Endothelial cell of umbilical vein (primary cell): ENCODE data around the gene DNAJC24. TPM values are rescaled to one million over a fixed set of nuclear protein-coding genes. Genes with fewer than 3 reads are reported as not detected.
"Not testable (repeated sequence)": the region's sequence is repeated elsewhere in the genome, so short reads cannot be mapped to it uniquely, and the experiment has no call there.

Experiments
- Bru-seq: library from RNA; stranded (reverse); fragments of 400-500 nt; gene quantifications from one replicate; lab custom pipeline; 2021; lab: Mats Ljungman, UMichigan
- BruChase-seq, 2 experiments: library from RNA; stranded (reverse); fragments of 400-500 nt; gene quantifications; one replicate each; lab custom pipeline; 2021; lab: Mats Ljungman, UMichigan
- BruUV-seq: library from RNA; stranded (reverse); fragments of 400-500 nt; replicated peaks from 2 replicates; lab custom pipeline; 2021; lab: Mats Ljungman, UMichigan
- CTCF ChIA-PET: fragments of 300-600, 350-600 bp; sonication (Branson Sonifier 250); formaldehyde crosslinking; loops from one replicate; lab custom pipeline; 2021; ENCODE audit warnings: antibody characterized with exemption, inconsistent platforms; lab: Charles Lee
- POLR2A ChIA-PET: fragments of 300-600, 350-600 bp; sonication (Branson Sonifier 250); formaldehyde crosslinking; loops from one replicate; lab custom pipeline; 2021; ENCODE audit warnings: antibody characterized with exemption, inconsistent platforms; lab: Charles Lee
- DNase-seq: peaks from one replicate; pipeline ENCODE4 v3.0.0-alpha.2; 2011; ENCODE audit warnings: low read depth, low spot score
- FAIRE-seq: peaks from 2 replicates; lab custom pipeline; 2011; peaks lifted over from hg19 to GRCh38; lab: Jason Lieb, UNC
- H2AFZ ChIP-seq: 2 replicates; pipeline ENCODE4 v1.6.0; 2012; ENCODE audit warnings: low read depth, low read length, control low read depth, inconsistent platforms
- H3K27ac ChIP-seq: 2 replicates; pipeline ENCODE4 v1.5.1; 2011; ENCODE audit warnings: low read depth, mild to moderate bottlenecking, control low read depth, low read length, moderate library complexity; ENCODE audit not compliant: insufficient read depth
- H3K27me3 ChIP-seq, 2 experiments: 2 replicates each; pipeline versions ENCODE4 v1.6.0 to v1.6.1; 2011; ENCODE audit warnings: low read length in 2 of 2, mixed read lengths in 1 of 2; ENCODE audit not compliant: control insufficient read depth in 2 of 2, insufficient read depth in 2 of 2
- H3K36me3 ChIP-seq, 2 experiments: 2 replicates in 1 of 2; 3 replicates in 1 of 2; pipeline ENCODE4 v1.5.1; 2011; ENCODE audit warnings: low read length in 2 of 2, mild to moderate bottlenecking in 1 of 2, moderate library complexity in 1 of 2; ENCODE audit not compliant: control insufficient read depth in 2 of 2, insufficient read depth in 2 of 2; ENCODE audit errors: extremely low read depth in 1 of 2
- H3K4me1 ChIP-seq: 3 replicates; pipeline ENCODE4 v1.5.1; 2011; ENCODE audit warnings: mild to moderate bottlenecking, low read length; ENCODE audit not compliant: control insufficient read depth, insufficient read depth; ENCODE audit errors: extremely low read depth
- H3K4me2 ChIP-seq: 2 replicates; pipeline ENCODE4 v1.6.1; 2011; ENCODE audit warnings: low read length, control low read depth, mixed read lengths; ENCODE audit not compliant: insufficient read depth
- H3K4me3 ChIP-seq, 3 experiments: fragments of 200-600 bp in 1 of 3; sonication (generic), shearing (Covaris generic) in 1 of 3; replicated peaks in 1 of 3; 2 replicates each; pipeline ENCODE4 v1.5.1; 2011 to 2016; ENCODE audit warnings: control low read depth in 3 of 3, low read length in 3 of 3, mild to moderate bottlenecking in 2 of 3, inconsistent platforms in 1 of 3, low read depth in 1 of 3, moderate library complexity in 1 of 3; ENCODE audit not compliant: insufficient read depth in 1 of 3
- H3K79me2 ChIP-seq: 2 replicates; pipeline ENCODE4 v1.6.0; 2012; ENCODE audit warnings: low read length, inconsistent platforms; ENCODE audit not compliant: control insufficient read depth, insufficient read depth
- H3K9ac ChIP-seq: replicated peaks from 2 replicates; pipeline ENCODE3; 2011; ENCODE audit warnings: low read length, control low read depth; ENCODE audit not compliant: insufficient read depth; ENCODE audit errors: extremely low read depth
- H3K9me1 ChIP-seq: replicated peaks from 3 replicates; pipeline ENCODE4 v1.6.0; 2011; ENCODE audit warnings: mild to moderate bottlenecking, low read length; ENCODE audit not compliant: control insufficient read depth, insufficient read depth; ENCODE audit errors: extremely low read depth
- H3K9me3 ChIP-seq: replicated peaks from 2 replicates; pipeline ENCODE4 v1.5.1; 2012; ENCODE audit warnings: low read length, inconsistent platforms; ENCODE audit not compliant: control insufficient read depth, insufficient read depth
- H4K20me1 ChIP-seq: replicated peaks from 2 replicates; pipeline ENCODE3; 2011; ENCODE audit warnings: mild to moderate bottlenecking, low read length; ENCODE audit not compliant: control insufficient read depth, insufficient read depth; ENCODE audit errors: extremely low read depth
- EZH2 ChIP-seq: IDR thresholded peaks from 2 replicates; pipeline ENCODE4 v1.6.1; 2012; ENCODE audit warnings: borderline replicate concordance, low read depth, mild to moderate bottlenecking, moderate library complexity, low read length, inconsistent platforms; ENCODE audit not compliant: severe bottlenecking
- POLR2A ChIP-seq: IDR thresholded peaks from 2 replicates; pipeline ENCODE4 v1.6.1; 2012; ENCODE audit warnings: low read depth, mild to moderate bottlenecking, control low read depth, low read length
- POLR2AphosphoS5 ChIP-seq: IDR thresholded peaks from 2 replicates; pipeline ENCODE4 v1.6.1; 2012; ENCODE audit warnings: low read depth, mild to moderate bottlenecking, control low read depth, low read length, moderate library complexity; ENCODE audit not compliant: insufficient read depth
- dilution Hi-C: fragments of 300-500 bp; cut with MboI; formaldehyde crosslinking; loops from one replicate; pipeline ENCODE4 v1.15.0; 2019; ENCODE audit warnings: low sequenced_read_pairs; ENCODE audit not compliant: extremely low pct_ligation_motif_present
- intact Hi-C: fragments of 100-400 bp; cut with micrococcal nuclease; formaldehyde crosslinking; loops from one replicate; pipeline ENCODE4 v1.10.0; 2022
- long read RNA-seq: library from polyadenylated mRNA; stranded (forward); transcript quantifications from one replicate; pipeline ENCODE4 v2.0.0, GENCODE V29; 2021
- polyA minus RNA-seq, 3 experiments: library from RNA; depleted of rRNA, polyadenylated mRNA; stranded (reverse); fragments of >200 nt; gene quantifications; 1 replicate in 1 of 3; 2 replicates in 2 of 3; pipeline ENCODE4 v1.2.3, GENCODE V29; 2011
- polyA plus RNA-seq, 4 experiments: library from polyadenylated mRNA; depleted of rRNA in 3 of 4; stranded (reverse) in 3 of 4; unstranded in 1 of 4; fragments of >200 nt; gene quantifications; 2 replicates each; pipeline versions ENCODE4 v1.2.1 to v1.2.3, GENCODE V29; 2011 to 2012; ENCODE audit warnings: missing spikeins in 1 of 4
- total RNA-seq: library from RNA; stranded (reverse); gene quantifications from 2 replicates; pipeline ENCODE4 v1.2.3, GENCODE V29; 2021
- TF ChIP-seq, protein P1 (sequence below), 2 donors: IDR thresholded peaks; 1 replicate in 1 of 2; 2 replicates in 1 of 2; pipeline ENCODE4 v1.5.1; 2011; ENCODE audit warnings: low read length in 2 of 2, mild to moderate bottlenecking in 2 of 2, moderate library complexity in 2 of 2, control low read depth in 1 of 2, inconsistent platforms in 1 of 2, low read depth in 1 of 2; ENCODE audit not compliant: insufficient read depth in 1 of 2; ENCODE audit errors: extremely low read depth in 1 of 2

Gene DNAJC24
- total RNA-seq (16.8 and 17.0 TPM in 2 replicates), polyA plus RNA-seq (5.8 and 7.2 TPM in 2 replicates), polyA minus RNA-seq (6.7 and 9.5 TPM in 2 replicates), Bru-seq, nascent RNA (percentile 77 among the genes with signal in this experiment), BruChase-seq, experiment 1, labeled RNA remaining after a 6-hour chase (percentile 63 among the genes with signal in this experiment), BruChase-seq, experiment 2, labeled RNA remaining after a 2-hour chase (percentile 64 among the genes with signal in this experiment)
- 5.7 and 6.9 TPM in 2 replicates for polyA plus RNA-seq (2011; cell fraction: cytosol; rRNA removed)
- 32.5 and 40.0 TPM in 2 replicates for polyA plus RNA-seq (2011; cell fraction: nucleus; rRNA removed)
- polyA plus RNA-seq (2012), result 13.1 and 17.0 TPM in 2 replicates
- polyA minus RNA-seq (2011; cell fraction: cytosol; rRNA and poly(A)+ RNA removed), result 14.3 TPM
- polyA minus RNA-seq (2011; cell fraction: nucleus; rRNA and poly(A)+ RNA removed), result 28.5 and 39.3 TPM in 2 replicates
- long read RNA-seq, partial matches to known transcripts, result 1 of 13 reads
- long read RNA-seq, other reads (novel, unspliced or antisense), result 5 of 13 reads

- Histone ChIP-seq H3K9me3 (no peaks in the 10 kb centered on the region), H3K9me1 (no peaks in the 10 kb centered on the region), H2AFZ (peak within 1 kb of the TSS; percentile 98), H3K4me1 (peaks cover 6% of the 10 kb centered on the region), H3K36me3 (no peaks in the 10 kb centered on the region), H4K20me1 (no peaks in the 10 kb centered on the region), H3K27ac (peak within 1 kb of the TSS; percentile 79), H3K79me2 (no peaks in the 10 kb centered on the region), H3K27me3 (peaks cover 9 to 31% of the 10 kb centered on the region in 2 experiments), H3K9ac (peak within 1 kb of the TSS; percentile 95), H3K4me2 (peak within 1 kb of the TSS; percentile 96), H3K4me3 (peak within 1 kb of the TSS; percentile 79 to 90 (median 84))
- intact Hi-C loops (loop anchor here (5.0 kb wide), 2 partner anchors 458 to 723 kb away; partner anchors contain the start of gene RCN1), dilution Hi-C loops (no loop called here)
- FAIRE-seq, result peak; percentile 98
- POLR2A ChIA-PET, result interaction anchor here (1.6 kb wide), 1 partner anchor 1047 kb away, joined by 3 read pairs; the partner anchor contains the start of gene ARL14EP
- DNase-seq, result peak; percentile 93
- TF ChIP-seq POLR2AphosphoS5, result peak; percentile 79
- TF ChIP-seq, protein P1, sequence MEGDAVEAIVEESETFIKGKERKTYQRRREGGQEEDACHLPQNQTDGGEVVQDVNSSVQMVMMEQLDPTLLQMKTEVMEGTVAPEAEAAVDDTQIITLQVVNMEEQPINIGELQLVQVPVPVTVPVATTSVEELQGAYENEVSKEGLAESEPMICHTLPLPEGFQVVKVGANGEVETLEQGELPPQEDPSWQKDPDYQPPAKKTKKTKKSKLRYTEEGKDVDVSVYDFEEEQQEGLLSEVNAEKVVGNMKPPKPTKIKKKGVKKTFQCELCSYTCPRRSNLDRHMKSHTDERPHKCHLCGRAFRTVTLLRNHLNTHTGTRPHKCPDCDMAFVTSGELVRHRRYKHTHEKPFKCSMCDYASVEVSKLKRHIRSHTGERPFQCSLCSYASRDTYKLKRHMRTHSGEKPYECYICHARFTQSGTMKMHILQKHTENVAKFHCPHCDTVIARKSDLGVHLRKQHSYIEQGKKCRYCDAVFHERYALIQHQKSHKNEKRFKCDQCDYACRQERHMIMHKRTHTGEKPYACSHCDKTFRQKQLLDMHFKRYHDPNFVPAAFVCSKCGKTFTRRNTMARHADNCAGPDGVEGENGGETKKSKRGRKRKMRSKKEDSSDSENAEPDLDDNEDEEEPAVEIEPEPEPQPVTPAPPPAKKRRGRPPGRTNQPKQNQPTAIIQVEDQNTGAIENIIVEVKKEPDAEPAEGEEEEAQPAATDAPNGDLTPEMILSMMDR (IDR thresholded peaks at IDR 0.05; ENCODE audit: extremely low read depth in 1 of 2, insufficient read depth in 1 of 2, low read depth in 1 of 2, low read length in 2 of 2), result no peak
- TF ChIP-seq POLR2A, result peak; percentile 83
- no peak for TF ChIP-seq EZH2
- CTCF ChIA-PET, result interaction anchor here (0.6 to 1.8 kb wide), 9 partner anchors 9 to 638 kb away, joined by 3 to 10 read pairs (median 4); no protein-coding TSS in a partner anchor
- BruUV-seq, result TSS peak; percentile 70
Measured at GRCh38 chr11:31369348-31370329, at the start of gene DNAJC24, which contains the start of gene DCDC1. DNAJC24 (plus strand) TSS chr11:31369860; CDS start chr11:31370749, 889 bp downstream. DCDC1 (minus strand) TSS chr11:31369739; CDS start chr11:31328280, 41,459 bp downstream.

- H3K36me3 ChIP-seq, intact Hi-C loops, H3K79me2 ChIP-seq, H3K9ac ChIP-seq, H3K27me3 ChIP-seq, H3K4me2 ChIP-seq, dilution Hi-C loops, H4K20me1 ChIP-seq, CTCF ChIA-PET, BruUV-seq, H3K9me1 ChIP-seq, DNase-seq, H3K9me3 ChIP-seq, POLR2A ChIA-PET, H3K27ac ChIP-seq, H3K4me1 ChIP-seq, H2AFZ ChIP-seq, FAIRE-seq, H3K4me3 ChIP-seq: not testable (repeated sequence)
Measured at GRCh38 chr11:31321494-31321893, 48.2 kb upstream of the DNAJC24 start.
